HG03139 (cell line): ENCODE results near the gene NRSN2.

Experiments used
- ATAC-seq: cut with Tn5 transposase; IDR thresholded peaks from one replicate; pipeline ENCODE4 v1.9.1; 2021; ENCODE audit not compliant: unreplicated experiment

Gene NRSN2

GRCh38 chr20:396619-397431 is 49.9 kb downstream of the NRSN2 start:
- no peak for ATAC-seq

GRCh38 chr20:397432-398237 is 50.7 kb downstream of the NRSN2 start:
- no peak for ATAC-seq

GRCh38 chr20:399182-399707 is 52.3 kb downstream of the NRSN2 start:
- ATAC-seq, result no peak

GRCh38 chr20:400128-400453 is 53.2 kb downstream of the NRSN2 start:
- ATAC-seq, result no peak

- no peak for ATAC-seq
These were observed 53.8 kb downstream of the NRSN2 start for GRCh38 chr20:400454-401275.

- ATAC-seq, result no peak
These were observed 55.0 kb downstream of the NRSN2 start for GRCh38 chr20:401682-402495.

GRCh38 chr20:402496-402885 is 55.6 kb downstream of the NRSN2 start:
- ATAC-seq, result no peak

GRCh38 chr20:402898-403581 is 56.1 kb downstream of the NRSN2 start:
- ATAC-seq, result no peak

GRCh38 chr20:403582-403957 is 56.7 kb downstream of the NRSN2 start:
- no peak for ATAC-seq

GRCh38 chr20:404088-404487 is 57.2 kb downstream of the NRSN2 start:
- no peak for ATAC-seq
